HepG2 (cell line): ENCODE results near the gene COL18A1. TPM values are rescaled to one million over a fixed set of nuclear protein-coding genes. Genes with fewer than 3 reads are reported as not detected.

Experiments
- CEBPB ChIP-seq: IDR thresholded peaks from 2 replicates; pipeline ENCODE4 v1.6.1; 2011; ENCODE audit warnings: low read depth, low read length, improper control_type of control experiment, borderline replicate concordance
- HNF1A ChIP-seq, 2 experiments: sonication (generic) in 1 of 2; formaldehyde crosslinking in 1 of 2; IDR thresholded peaks; 2 replicates each; pipeline versions ENCODE4 v1.4.0 to v1.6.1; 2016 to 2020; ENCODE audit warnings: borderline replicate concordance in 1 of 2, low read depth in 1 of 2, mild to moderate bottlenecking in 1 of 2, missing genetic modification reagents in 1 of 2
- KDM6A ChIP-seq: IDR thresholded peaks from 2 replicates; pipeline ENCODE4 v1.6.1; 2016; ENCODE audit warnings: low read depth
- MAX ChIP-seq: IDR thresholded peaks from 2 replicates; pipeline ENCODE4 v1.6.1; 2012; ENCODE audit warnings: inconsistent platforms
- NCOA1 ChIP-seq: sonication (generic); formaldehyde crosslinking; IDR thresholded peaks from 2 replicates; pipeline ENCODE4 v1.9.0; 2021; ENCODE audit warnings: missing genetic modification reagents
- NR0B2 ChIP-seq: sonication (generic); formaldehyde crosslinking; IDR thresholded peaks from 2 replicates; pipeline ENCODE4 v1.4.0; 2020; ENCODE audit warnings: mild to moderate bottlenecking, missing genetic modification reagents
- PLSCR1 ChIP-seq: sonication (generic); formaldehyde crosslinking; IDR thresholded peaks from 2 replicates; pipeline ENCODE4 v1.5.0; 2020; ENCODE audit warnings: missing genetic modification reagents, mild to moderate bottlenecking, borderline replicate concordance
- RBM39 ChIP-seq: fragments of 200-400 bp; formaldehyde crosslinking; IDR thresholded peaks from one replicate; pipeline ENCODE4 v1.6.1; 2018; ENCODE audit warnings: antibody characterized with exemption, mild to moderate bottlenecking, low read depth, low read length; ENCODE audit not compliant: poor library complexity, severe bottlenecking
- TCF12 ChIP-seq, 2 experiments: fragments of 450-650 bp in 1 of 2; sonication (generic) in 1 of 2; formaldehyde crosslinking in 1 of 2; IDR thresholded peaks; 2 replicates each; pipeline versions ENCODE4 v1.6.1 to v1.8.0; 2017 to 2022; ENCODE audit warnings: antibody characterized with exemption in 1 of 2, mild to moderate bottlenecking in 1 of 2, missing genetic modification reagents in 1 of 2, moderate library complexity in 1 of 2
- TFDP2 ChIP-seq: sonication (generic); formaldehyde crosslinking; IDR thresholded peaks from 2 replicates; pipeline ENCODE4 v1.4.0; 2020; ENCODE audit warnings: missing genetic modification reagents
- ZBTB2 ChIP-seq: sonication (generic); formaldehyde crosslinking; IDR thresholded peaks from 2 replicates; pipeline ENCODE4 v1.8.0; 2022; ENCODE audit warnings: low read depth, missing genetic modification reagents
- ZNF264 ChIP-seq: sonication (generic); formaldehyde crosslinking; IDR thresholded peaks from 2 replicates; pipeline ENCODE4 v1.4.0; 2020; ENCODE audit warnings: missing genetic modification reagents
- ZNF362 ChIP-seq: sonication (generic); formaldehyde crosslinking; IDR thresholded peaks from 2 replicates; pipeline ENCODE4 v1.4.0; 2020; ENCODE audit warnings: missing genetic modification reagents, mild to moderate bottlenecking, borderline replicate concordance
- ZNF460 ChIP-seq: sonication (generic); formaldehyde crosslinking; IDR thresholded peaks from 2 replicates; pipeline ENCODE4 v1.5.1; 2020; ENCODE audit warnings: missing genetic modification reagents, mild to moderate bottlenecking, borderline replicate concordance
- ZNF816 ChIP-seq: sonication (generic); formaldehyde crosslinking; IDR thresholded peaks from 2 replicates; pipeline ENCODE4 v1.8.0; 2022; ENCODE audit warnings: missing genetic modification reagents, mild to moderate bottlenecking, borderline replicate concordance
- polyA plus RNA-seq, 8 experiments: library from polyadenylated mRNA; depleted of rRNA in 3 of 8; stranded (reverse) in 7 of 8; unstranded in 1 of 8; fragments of >200 nt; fragmentation: Illumina TruSeq in 4 of 8; extraction: Trizol in 4 of 8; gene quantifications; 2 replicates each; pipeline versions ENCODE4 v1.2.1 to v1.2.3, GENCODE V29; 2011 to 2016; ENCODE audit warnings: low read depth in 4 of 8, missing spikeins in 1 of 8, mixed read lengths in 1 of 8; ENCODE audit not compliant: insufficient read depth in 1 of 8
- total RNA-seq, 5 experiments: library from RNA; depleted of rRNA; stranded (reverse); fragments of >200 nt; fragmentation: Illumina TruSeq; extraction: Trizol; gene quantifications; 2 replicates each; pipeline ENCODE4 v1.2.3, GENCODE V29; 2016; ENCODE audit warnings: low read depth in 1 of 5

The COL18A1 gene
- total and polyA plus RNA-seq, 2 of the 13 experiments (the other 11 are each of a cell fraction or from before 2014, with no cell fraction given): 79.0 to 102 TPM

GRCh38 chr21:45356653-45357435, 48.1 kb upstream of the COL18A1 start (continued):
- TF ChIP-seq HNF1A (IDR thresholded peaks at IDR 0.05; ENCODE audit: low read depth) (no peak), HNF1A (CRISPR knock-in tag; IDR thresholded peaks at IDR 0.05; ENCODE audit: borderline replicate concordance) (peak; percentile 74; the same call in 1 of the 2 replicates), ZBTB2 (no peak), TFDP2 (no peak), NCOA1 (CRISPR knock-in tag) (no peak), NR0B2 (CRISPR knock-in tag) (no peak), ZNF264 (no peak), TCF12 (IDR thresholded peaks at IDR 0.05) (no peak), TCF12 (CRISPR knock-in tag; IDR thresholded peaks at IDR 0.05) (no peak), CEBPB (peak; percentile 96), PLSCR1 (CRISPR knock-in tag) (no peak), KDM6A (CRISPR knock-in tag) (peak; percentile 46; the same call in 1 of the 2 replicates), MAX (no peak), ZNF362 (CRISPR knock-in tag) (peak; percentile 37; the same call in 1 of the 2 replicates), ZNF460 (CRISPR knock-in tag) (no peak), ZNF816 (CRISPR knock-in tag) (no peak), RBM39 (no peak)
